CD1c-positive myeloid dendritic cell (primary cell): ENCODE measurements around the gene IKZF1.
A peak's percentile ranks its signal among the peaks of the same experiment; 100 is the strongest.

Experiments
- DNase-seq: peaks from one replicate; pipeline ENCODE4 v3.0.0-alpha.2; 2016; ENCODE audit errors: extremely low spot score

The IKZF1 gene

GRCh38 chr7:50412973-50413372 is 108.5 kb downstream of the IKZF1 start:
- peak; percentile 53 for DNase-seq

- no peak for DNase-seq
These were observed 109.0 kb downstream of the IKZF1 start for GRCh38 chr7:50413561-50413960.

- no peak for DNase-seq
These were observed 111.4 kb downstream of the IKZF1 start for GRCh38 chr7:50415844-50416364.

GRCh38 chr7:50416527-50417182 is 112.1 kb downstream of the IKZF1 start:
- peak; percentile 88 for DNase-seq

- peak; percentile 80 for DNase-seq
These were observed 113.6 kb downstream of the IKZF1 start for GRCh38 chr7:50418086-50418515.

- no peak for DNase-seq
These were observed 114.2 kb downstream of the IKZF1 start for GRCh38 chr7:50418526-50419290.

GRCh38 chr7:50421043-50421442 is 116.5 kb downstream of the IKZF1 start:
- DNase-seq, result no peak

- no peak for DNase-seq
These were observed 118.3 kb downstream of the IKZF1 start for GRCh38 chr7:50422858-50423257.

- DNase-seq, result no peak
These were observed 119.3 kb downstream of the IKZF1 start for GRCh38 chr7:50423860-50424259.

GRCh38 chr7:50425318-50425717 is 120.8 kb downstream of the IKZF1 start:
- no peak for DNase-seq

GRCh38 chr7:50426280-50427045 is 121.9 kb downstream of the IKZF1 start:
- no peak for DNase-seq

- no peak for DNase-seq
These were observed 123.0 kb downstream of the IKZF1 start for GRCh38 chr7:50427518-50427917.

GRCh38 chr7:50428911-50429310 is 124.4 kb downstream of the IKZF1 start:
- no peak for DNase-seq

- DNase-seq, result no peak
These were observed 126.8 kb downstream of the IKZF1 start for GRCh38 chr7:50431316-50431715.

GRCh38 chr7:50431722-50432305 is 127.3 kb downstream of the IKZF1 start:
- no peak for DNase-seq

- DNase-seq, result peak; percentile 51
These were observed 131.8 kb downstream of the IKZF1 start for GRCh38 chr7:50436133-50436806.

GRCh38 chr7:50446542-50446960 is 142.0 kb downstream of the IKZF1 start:
- no peak for DNase-seq

GRCh38 chr7:50448823-50449222 is 144.3 kb downstream of the IKZF1 start:
- DNase-seq, result no peak

- DNase-seq, result no peak
These were observed 145.0 kb downstream of the IKZF1 start for GRCh38 chr7:50449501-50449880.

- DNase-seq, result peak; percentile 82
These were observed 145.5 kb downstream of the IKZF1 start, which contains the start of gene FIGNL1 for GRCh38 chr7:50449881-50450589. FIGNL1 (minus strand) TSS chr7:50450350; CDS start chr7:50447287, 3,063 bp downstream.
